T-helper 2 cell treated with Interferon-gamma antibody and Interleukin-4, amounts not matched to agents 100 ng/mL and 5 ng/mL, for 36 hours (primary cell): ENCODE data around the gene PRKG2. TPM values are rescaled to one million over a fixed set of nuclear protein-coding genes. Genes with fewer than 3 reads are reported as not detected.

Experiments
- intact Hi-C: fragments of 100-400 bp; cut with micrococcal nuclease; formaldehyde crosslinking; loops from one replicate; pipeline ENCODE4 v1.15.1; 2023
- total RNA-seq: library from RNA; stranded (reverse); gene quantifications from 2 replicates; pipeline ENCODE4 v1.2.3, GENCODE V29; 2022

The PRKG2 gene
- total RNA-seq, 1 donor from 2014 or later, result 0.82 TPM

- intact Hi-C loops, result loop anchor here (1.0 kb wide), 1 partner anchor 678 kb away; no protein-coding TSS in a partner anchor
Observed at GRCh38 chr4:81040012-81040659, 174.9 kb downstream of the PRKG2 start.

- intact Hi-C loops, result no loop called here
Observed at GRCh38 chr4:81039351-81039972, 175.6 kb downstream of the PRKG2 start.

- intact Hi-C loops, result no loop called here
Observed at GRCh38 chr4:81038636-81039350, 176.2 kb downstream of the PRKG2 start.

Other genes starting within 250 kb of the PRKG2 start
- not detected in 2 replicates for gene BMP3, start 184.5 kb downstream of the PRKG2 start, total RNA-seq